Stomach (tissue), 9 donors: Measurements from ENCODE around the gene BABAM2. TPM values are rescaled to one million over a fixed set of nuclear protein-coding genes. Genes with fewer than 3 reads are reported as not detected.

Experiments
- DNase-seq, 2 donors: peaks; one replicate each; pipeline versions ENCODE4 v3.0.0 to v3.0.0-alpha.2; 2013 to 2019
- H3K27ac ChIP-seq, 5 donors: fragments of 200-600 bp in 4 of 5; sonication (generic) in 4 of 5; one replicate each; pipeline ENCODE4 v1.5.1; 2013 to 2019; ENCODE audit warnings: mild to moderate bottlenecking in 1 of 5, moderate library complexity in 1 of 5
- H3K27me3 ChIP-seq, 3 donors: fragments of 200-600 bp; sonication (generic); one replicate each; pipeline ENCODE4 v1.5.1; 2017 to 2019; ENCODE audit warnings: mixed run types in 1 of 3
- H3K36me3 ChIP-seq, 4 donors: fragments of 200-600 bp; sonication (generic); 1 replicate in 3 of 4; 2 replicates in 1 of 4; pipeline ENCODE4 v1.5.1; 2016 to 2019
- H3K4me1 ChIP-seq, 4 donors: fragments of 200-600 bp; sonication (generic); one replicate each; pipeline ENCODE4 v1.5.1; 2016 to 2019
- H3K4me3 ChIP-seq, 4 donors: fragments of 200-600 bp; sonication (generic) in 3 of 4; one replicate each; pipeline ENCODE4 v1.5.1; 2016 to 2019; ENCODE audit warnings: mild to moderate bottlenecking in 1 of 4
- H3K9me3 ChIP-seq, 4 donors: fragments of 200-600 bp; sonication (generic); one replicate each; pipeline ENCODE4 v1.5.1; 2016 to 2019
- EP300 ChIP-seq: sonication (generic); formaldehyde crosslinking; IDR thresholded peaks from one replicate; pipeline ENCODE4 v1.6.1; 2017; ENCODE audit warnings: antibody characterized with exemption
- POLR2A ChIP-seq, 4 donors: fragments of 450-650 bp; IDR thresholded peaks; one replicate each; pipeline ENCODE4 v1.6.1; 2016; ENCODE audit warnings: antibody characterized with exemption in 4 of 4, control low read depth in 2 of 4, mild to moderate bottlenecking in 1 of 4, moderate library complexity in 1 of 4
- POLR2AphosphoS5 ChIP-seq, 3 donors: sonication (generic); formaldehyde crosslinking; IDR thresholded peaks; one replicate each; pipeline ENCODE4 v1.6.1; 2016; ENCODE audit warnings: antibody characterized with exemption in 3 of 3
- WGBS, 5 donors: extraction: QIAGEN DNeasy Blood & Tissue Kit in 3 of 5; methylation state at CpG; one replicate each; pipeline versions ENCODE4 v1.1.5 to v1.1.7; 2013 to 2018; 5-methylcytosine and 5-hydroxymethylcytosine counted together
- intact Hi-C: fragments of 100-400 bp; cut with DNase I; formaldehyde crosslinking; loops from one replicate; pipeline ENCODE4 v1.15.1; 2023; ENCODE audit warnings: low total_unique reads
- polyA plus RNA-seq, 3 donors: library from polyadenylated mRNA; stranded (reverse); fragments of 200-250 nt; gene quantifications; one replicate each; pipeline ENCODE4 v1.2.3, GENCODE V29; 2013
- total RNA-seq, 5 donors: library from RNA; depleted of rRNA; stranded (reverse); fragments of >200 nt; gene quantifications; one replicate each; pipeline versions ENCODE4 v1.1.0 to v1.2.3, GENCODE V29; 2014 to 2016
- TF ChIP-seq, protein P1 (sequence below), 7 experiments: fragments of 450-650 bp in 4 of 7; fragments of 200-600 bp in 3 of 7; sonication (generic) in 3 of 7; IDR thresholded peaks; one replicate each; pipeline ENCODE4 v1.5.1; 2016 to 2019; ENCODE audit warnings: antibody characterized with exemption in 7 of 7, control low read depth in 2 of 7, mild to moderate bottlenecking in 1 of 7
- donor health status: healthy with polysubstance abuse.
- donor health status: Bipolar disorder and iron deficiency.
- donor health status: healthy.

BABAM2 gene
- total and polyA plus RNA-seq, 8 donors: 14.2 to 41.4 (median 22.8) TPM

DNA sequence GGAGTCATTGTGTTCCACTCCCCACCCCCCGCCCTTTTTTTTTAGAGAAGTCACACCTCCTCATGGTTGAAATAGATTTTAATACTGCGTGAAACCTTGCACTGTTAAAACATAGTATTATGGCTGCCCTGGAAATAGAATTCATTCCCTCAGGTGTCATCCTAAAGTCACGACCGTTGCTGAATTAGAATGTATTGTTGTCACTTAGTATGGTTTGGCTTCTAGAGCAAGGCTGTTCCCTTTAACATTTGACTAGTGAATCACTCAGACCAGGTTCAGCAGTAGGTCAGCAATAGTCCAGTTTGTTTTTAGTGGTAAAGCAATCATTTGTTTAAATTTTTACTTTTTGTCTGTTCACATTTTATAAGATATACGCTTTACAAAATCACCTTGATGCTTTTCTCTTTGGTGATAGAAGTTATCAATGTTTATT lies 1.2 kb downstream of the BABAM2 start:
- peak in 1 of 2 donors; percentile 23 for DNase-seq
- Histone ChIP-seq H3K27me3 (no peaks in the 10 kb centered on the region), H3K36me3 (peaks cover 0 to 24% (median 8%) of the 10 kb centered on the region in 4 donors), H3K4me1 (peaks cover 0 to 42% (median 25%) of the 10 kb centered on the region in 4 donors), H3K27ac (peak overlapping the region in 4 of 5 donors; percentile 92 to 99 (median 96)), H3K9me3 (no peaks in the 10 kb centered on the region), H3K4me3 (peak overlapping the region in 3 of 4 donors; percentile 66 to 87 (median 74))
- intact Hi-C loops: no loop called here
- TF ChIP-seq EP300: no peak
- TF ChIP-seq POLR2AphosphoS5 (IDR thresholded peaks at IDR 0.05): no peak
- TF ChIP-seq, protein P1, sequence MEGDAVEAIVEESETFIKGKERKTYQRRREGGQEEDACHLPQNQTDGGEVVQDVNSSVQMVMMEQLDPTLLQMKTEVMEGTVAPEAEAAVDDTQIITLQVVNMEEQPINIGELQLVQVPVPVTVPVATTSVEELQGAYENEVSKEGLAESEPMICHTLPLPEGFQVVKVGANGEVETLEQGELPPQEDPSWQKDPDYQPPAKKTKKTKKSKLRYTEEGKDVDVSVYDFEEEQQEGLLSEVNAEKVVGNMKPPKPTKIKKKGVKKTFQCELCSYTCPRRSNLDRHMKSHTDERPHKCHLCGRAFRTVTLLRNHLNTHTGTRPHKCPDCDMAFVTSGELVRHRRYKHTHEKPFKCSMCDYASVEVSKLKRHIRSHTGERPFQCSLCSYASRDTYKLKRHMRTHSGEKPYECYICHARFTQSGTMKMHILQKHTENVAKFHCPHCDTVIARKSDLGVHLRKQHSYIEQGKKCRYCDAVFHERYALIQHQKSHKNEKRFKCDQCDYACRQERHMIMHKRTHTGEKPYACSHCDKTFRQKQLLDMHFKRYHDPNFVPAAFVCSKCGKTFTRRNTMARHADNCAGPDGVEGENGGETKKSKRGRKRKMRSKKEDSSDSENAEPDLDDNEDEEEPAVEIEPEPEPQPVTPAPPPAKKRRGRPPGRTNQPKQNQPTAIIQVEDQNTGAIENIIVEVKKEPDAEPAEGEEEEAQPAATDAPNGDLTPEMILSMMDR (IDR thresholded peaks at IDR 0.05): no peak
- no peak for TF ChIP-seq POLR2A (IDR thresholded peaks at IDR 0.05)
- 55 to 66% (median 59%) methylated on average over 5 of the region's 5 CpGs for WGBS, 5 donors

DNA sequence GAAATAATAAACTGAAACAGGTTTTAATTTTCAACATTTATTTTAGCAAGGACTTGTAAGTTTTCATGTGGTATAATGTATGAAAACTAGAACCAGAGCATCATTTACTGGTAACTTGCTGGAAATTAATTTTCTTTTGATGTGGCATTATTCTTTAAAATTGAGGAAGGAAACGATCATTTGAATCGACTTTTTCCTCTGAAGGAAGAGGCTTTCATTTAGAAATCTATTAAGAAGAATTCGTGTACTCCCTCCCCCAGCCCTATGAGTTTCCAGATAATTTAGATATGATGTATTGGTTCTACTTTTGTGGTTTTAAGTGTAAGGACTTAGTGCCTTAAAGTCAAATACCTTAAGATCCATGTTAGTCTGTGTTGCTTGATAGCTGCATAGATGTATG lies 2.5 kb downstream of the BABAM2 start:
- H3K4me1 ChIP-seq: peaks cover 0 to 39% (median 22%) of the 10 kb centered on the region in 4 donors
- TF ChIP-seq, protein P1 (IDR thresholded peaks at IDR 0.05): no peak
- TF ChIP-seq POLR2A (IDR thresholded peaks at IDR 0.05): no peak
- no peak for TF ChIP-seq EP300
- no peak for TF ChIP-seq POLR2AphosphoS5 (IDR thresholded peaks at IDR 0.05)
- WGBS, 5 donors: 61 to 70% (median 65%) methylated on average over 3 of the region's 3 CpGs
- no peak for DNase-seq
- H3K4me3 ChIP-seq: no peak overlapping the region
- H3K27ac ChIP-seq: no peak overlapping the region
- H3K27me3 ChIP-seq: no peaks in the 10 kb centered on the region
- H3K9me3 ChIP-seq: no peaks in the 10 kb centered on the region
- H3K36me3 ChIP-seq: peaks cover 0 to 33% (median 13%) of the 10 kb centered on the region in 4 donors
- intact Hi-C loops: no loop called here

DNA sequence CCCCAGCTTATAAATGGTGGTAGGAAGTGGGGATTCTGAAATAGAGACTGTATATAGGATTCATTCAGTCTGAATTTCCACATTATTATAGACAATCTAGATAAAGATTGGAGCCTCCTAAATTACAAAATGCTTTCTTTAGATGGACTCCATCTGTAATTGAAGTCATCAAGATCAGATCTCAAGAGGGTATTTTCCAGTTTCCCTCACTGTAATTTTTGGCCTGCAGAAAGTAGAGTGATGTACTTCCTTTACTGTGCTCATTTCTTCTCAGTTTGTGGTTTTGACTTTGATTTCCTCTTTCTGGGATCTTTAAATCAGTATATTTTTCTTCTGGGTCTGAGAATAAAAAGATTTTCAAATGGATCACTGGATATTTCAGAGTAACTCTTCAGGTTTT lies 7.2 kb downstream of the BABAM2 start:
- TF ChIP-seq POLR2AphosphoS5 (IDR thresholded peaks at IDR 0.05): no peak
- no peak for TF ChIP-seq EP300
- TF ChIP-seq, protein P1 (IDR thresholded peaks at IDR 0.05): no peak
- no peak for TF ChIP-seq POLR2A (IDR thresholded peaks at IDR 0.05)
- Histone ChIP-seq H3K27me3 (no peaks in the 10 kb centered on the region), H3K4me3 (no peak overlapping the region), H3K9me3 (no peaks in the 10 kb centered on the region), H3K36me3 (peaks cover 0 to 54% (median 30%) of the 10 kb centered on the region in 4 donors), H3K27ac (no peak overlapping the region), H3K4me1 (peaks cover 0 to 4% (median under 1%) of the 10 kb centered on the region in 4 donors)
- intact Hi-C loops: no loop called here
- no peak for DNase-seq

DNA sequence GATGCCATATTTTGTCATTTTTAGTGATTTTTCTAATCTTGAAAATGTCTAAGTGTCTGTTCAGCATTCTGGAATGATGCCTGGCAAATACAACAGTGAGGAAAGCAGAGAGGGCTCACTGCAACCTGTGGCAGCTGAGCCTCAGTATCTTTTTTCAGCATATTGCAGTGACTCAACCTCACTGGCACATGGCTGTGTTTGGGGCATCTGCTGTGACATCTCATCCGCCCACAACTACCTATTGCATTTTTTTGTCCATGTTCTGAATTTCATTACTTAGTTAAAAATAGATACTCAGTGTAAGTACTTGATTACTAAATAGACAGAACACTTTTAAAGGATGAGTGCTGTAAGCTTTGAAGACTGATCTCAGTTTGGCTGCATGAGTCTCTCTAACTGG lies 10.7 kb downstream of the BABAM2 start:
- H3K27ac ChIP-seq: no peak overlapping the region
- intact Hi-C loops: no loop called here
- peaks cover 0 to 4% (median 0%) of the 10 kb centered on the region in 4 donors for H3K4me1 ChIP-seq
- H3K36me3 ChIP-seq: peaks cover 0 to 34% (median 26%) of the 10 kb centered on the region in 4 donors
- no peak overlapping the region for H3K4me3 ChIP-seq
- TF ChIP-seq, protein P1 (IDR thresholded peaks at IDR 0.05): no peak
- TF ChIP-seq POLR2AphosphoS5 (IDR thresholded peaks at IDR 0.05) (no peak), EP300 (no peak), POLR2A (IDR thresholded peaks at IDR 0.05) (no peak)
- DNase-seq: no peak
- H3K9me3 ChIP-seq: no peaks in the 10 kb centered on the region
- 74 to 92% (median 83%) methylated on average over 1 of the region's 1 CpG for WGBS, 5 donors
- H3K27me3 ChIP-seq: no peaks in the 10 kb centered on the region
